NCI-H2029 (cell line): ENCODE measurements around the gene SNHG17.
"Not testable (repeated sequence)": the region's sequence is repeated elsewhere in the genome, so short reads cannot be mapped to it uniquely, and the experiment has no call there.

ENCODE experiments used
- DNase-seq: peaks from one replicate; lab custom pipeline; 2025; lab: John Stamatoyannopoulos, UW

The SNHG17 gene

GRCh38 chr20:38434770-38435554 lies at the start of gene SNHG17:
SNHG17 (minus strand) TSS chr20:38435328.
- peak; percentile 92 for DNase-seq

- DNase-seq: no peak
Observed at GRCh38 chr20:38479596-38479995, 44.5 kb upstream of the SNHG17 start.

- DNase-seq: no peak
Observed at GRCh38 chr20:38477747-38478146, 42.6 kb upstream of the SNHG17 start.

GRCh38 chr20:38473367-38473795 lies 38.3 kb upstream of the SNHG17 start:
- DNase-seq: peak; percentile 70

- peak; percentile 99 for DNase-seq
Observed at GRCh38 chr20:38472513-38473366, 37.6 kb upstream of the SNHG17 start, which contains the start of gene RALGAPB. RALGAPB (plus strand) TSS chr20:38472843; CDS start chr20:38488433, 15,590 bp downstream.

GRCh38 chr20:38471987-38472512 lies 36.9 kb upstream of the SNHG17 start:
- no peak for DNase-seq

- DNase-seq: no peak
Observed at GRCh38 chr20:38471245-38471644, 36.1 kb upstream of the SNHG17 start.

- DNase-seq: no peak
Observed at GRCh38 chr20:38466983-38467382, 31.9 kb upstream of the SNHG17 start.

GRCh38 chr20:38466171-38466570 lies 31.0 kb upstream of the SNHG17 start:
- no peak for DNase-seq

GRCh38 chr20:38461569-38461968 lies 26.4 kb upstream of the SNHG17 start:
- DNase-seq: not testable (repeated sequence)

GRCh38 chr20:38461167-38461566 lies 26.0 kb upstream of the SNHG17 start:
- not testable (repeated sequence) for DNase-seq

- DNase-seq: not testable (repeated sequence)
Observed at GRCh38 chr20:38460631-38461030, 25.5 kb upstream of the SNHG17 start.

- DNase-seq: peak; percentile 75
Observed at GRCh38 chr20:38460040-38460623, 25.0 kb upstream of the SNHG17 start.

- DNase-seq: no peak
Observed at GRCh38 chr20:38458314-38458713, 23.2 kb upstream of the SNHG17 start.

- DNase-seq: no peak
Observed at GRCh38 chr20:38454556-38455473, 19.7 kb upstream of the SNHG17 start.

- DNase-seq: no peak
Observed at GRCh38 chr20:38453941-38454340, 18.8 kb upstream of the SNHG17 start.

GRCh38 chr20:38452880-38453624 lies 17.9 kb upstream of the SNHG17 start:
- DNase-seq: no peak

- DNase-seq: no peak
Observed at GRCh38 chr20:38450412-38450975, 15.4 kb upstream of the SNHG17 start.

GRCh38 chr20:38449046-38449445 lies 13.9 kb upstream of the SNHG17 start:
- no peak for DNase-seq
